C4-2B (cell line): ENCODE data around the gene RUSF1.

Experiments used
- ZFX ChIP-seq: fragments of 450-650 bp; IDR thresholded peaks from 2 replicates; pipeline ENCODE4 v1.6.1; 2017
- TF ChIP-seq, protein P1 (sequence below): fragments of 450-650 bp; conservative IDR thresholded peaks from 2 replicates; pipeline ENCODE4 v1.5.1; 2017; ENCODE audit warnings: mild to moderate bottlenecking

DNA sequence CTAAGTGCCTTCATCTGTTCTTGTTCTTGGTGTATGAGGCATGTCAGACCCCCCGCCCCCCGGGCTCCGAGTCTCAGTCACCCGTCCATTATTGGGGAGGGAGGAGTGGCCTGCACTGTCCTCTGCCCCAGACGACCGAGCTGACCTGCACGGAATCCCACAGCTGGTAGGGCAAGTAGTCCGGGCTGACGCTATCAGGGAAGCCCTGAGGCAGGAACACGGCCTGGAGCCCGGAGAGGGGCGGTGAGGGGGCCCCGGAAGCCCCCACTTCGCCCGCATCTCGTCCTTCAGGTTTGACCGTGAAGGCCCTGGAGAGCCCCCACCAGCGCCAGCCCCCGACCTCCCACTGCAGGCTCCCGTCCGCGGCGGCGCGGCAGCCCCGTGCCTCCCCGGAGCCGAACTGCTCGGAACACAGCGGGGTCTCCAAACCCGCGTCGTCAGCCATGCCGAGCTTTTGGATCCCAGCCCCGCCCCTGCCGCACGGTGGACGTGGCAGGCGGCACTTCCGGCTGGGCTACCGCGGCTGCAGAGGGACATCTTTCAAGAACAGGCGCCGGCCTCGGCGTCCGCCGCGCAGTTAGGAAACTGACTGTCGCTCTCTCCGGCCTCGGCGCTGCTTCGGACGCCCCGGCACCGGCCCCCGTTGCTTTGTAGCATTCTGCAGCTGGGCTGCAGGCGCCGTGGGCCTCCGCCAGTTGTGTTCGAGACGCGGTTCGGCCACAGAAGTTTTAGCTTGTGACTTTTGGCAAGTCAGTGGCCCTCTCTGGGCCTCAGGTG lies at the start of gene RUSF1:
- TF ChIP-seq, protein P1, sequence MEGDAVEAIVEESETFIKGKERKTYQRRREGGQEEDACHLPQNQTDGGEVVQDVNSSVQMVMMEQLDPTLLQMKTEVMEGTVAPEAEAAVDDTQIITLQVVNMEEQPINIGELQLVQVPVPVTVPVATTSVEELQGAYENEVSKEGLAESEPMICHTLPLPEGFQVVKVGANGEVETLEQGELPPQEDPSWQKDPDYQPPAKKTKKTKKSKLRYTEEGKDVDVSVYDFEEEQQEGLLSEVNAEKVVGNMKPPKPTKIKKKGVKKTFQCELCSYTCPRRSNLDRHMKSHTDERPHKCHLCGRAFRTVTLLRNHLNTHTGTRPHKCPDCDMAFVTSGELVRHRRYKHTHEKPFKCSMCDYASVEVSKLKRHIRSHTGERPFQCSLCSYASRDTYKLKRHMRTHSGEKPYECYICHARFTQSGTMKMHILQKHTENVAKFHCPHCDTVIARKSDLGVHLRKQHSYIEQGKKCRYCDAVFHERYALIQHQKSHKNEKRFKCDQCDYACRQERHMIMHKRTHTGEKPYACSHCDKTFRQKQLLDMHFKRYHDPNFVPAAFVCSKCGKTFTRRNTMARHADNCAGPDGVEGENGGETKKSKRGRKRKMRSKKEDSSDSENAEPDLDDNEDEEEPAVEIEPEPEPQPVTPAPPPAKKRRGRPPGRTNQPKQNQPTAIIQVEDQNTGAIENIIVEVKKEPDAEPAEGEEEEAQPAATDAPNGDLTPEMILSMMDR: no peak
- peak; percentile 95 for TF ChIP-seq ZFX
